Parathyroid adenoma (tissue), 2 donors: ENCODE measurements around the gene RDH11.
A peak's percentile ranks its signal among the peaks of the same experiment; 100 is the strongest.

Source experiments
- H2AFZ ChIP-seq: fragments of 300-600 bp; sonication (generic); one replicate; pipeline ENCODE4 v1.7.0; 2017; ENCODE audit warnings: antibody characterized with exemption, mild to moderate bottlenecking
- H3K27ac ChIP-seq: fragments of 300-600 bp; sonication (generic); one replicate; pipeline ENCODE4 v1.7.0; 2017
- H3K27me3 ChIP-seq: fragments of 300-600 bp; sonication (generic); one replicate; pipeline ENCODE4 v1.7.0; 2017; ENCODE audit warnings: low read length; ENCODE audit not compliant: control insufficient read depth, insufficient read depth
- H3K36me3 ChIP-seq: fragments of 300-600 bp; sonication (generic); one replicate; pipeline ENCODE4 v1.7.0; 2017; ENCODE audit warnings: low read length; ENCODE audit not compliant: control insufficient read depth, insufficient read depth
- H3K4me1 ChIP-seq: fragments of 300-600 bp; sonication (generic); one replicate; pipeline ENCODE4 v1.7.0; 2017; ENCODE audit warnings: control low read depth
- H3K4me2 ChIP-seq: fragments of 300-600 bp; sonication (generic); one replicate; pipeline ENCODE4 v1.7.0; 2017; ENCODE audit warnings: low read length
- H3K4me3 ChIP-seq: fragments of 300-600 bp; sonication (generic); one replicate; pipeline ENCODE4 v1.7.0; 2017; ENCODE audit warnings: low read depth, low read length
- H3K79me2 ChIP-seq: fragments of 300-600 bp; sonication (generic); one replicate; pipeline ENCODE4 v1.7.0; 2017; ENCODE audit warnings: control low read depth
- H3K9ac ChIP-seq: fragments of 300-600 bp; sonication (generic); one replicate; pipeline ENCODE4 v1.7.0; 2017; ENCODE audit warnings: mild to moderate bottlenecking
- H3K9me3 ChIP-seq: fragments of 300-600 bp; sonication (generic); one replicate; pipeline ENCODE4 v1.7.0; 2017; ENCODE audit warnings: low read length; ENCODE audit not compliant: control insufficient read depth
- CTCF ChIP-seq: fragments of 300-600 bp; sonication (generic); IDR thresholded peaks from one replicate; pipeline ENCODE4 v1.7.0; 2017; ENCODE audit warnings: antibody characterized with exemption, mild to moderate bottlenecking
- donor health status: primary hyperparathyroidism.

Gene RDH11

GRCh38 chr14:67673451-67673850 lies 22.1 kb downstream of the RDH11 start:
- Histone ChIP-seq H3K9ac (no peak overlapping the region), H3K27me3 (no peaks in the 10 kb centered on the region), H3K4me3 (peak overlapping the region; percentile 99)

GRCh38 chr14:67668559-67668958 lies 27.0 kb downstream of the RDH11 start:
- no peak overlapping the region for H3K27ac ChIP-seq
- no peak overlapping the region for H3K4me3 ChIP-seq
- TF ChIP-seq CTCF, result no peak
- H3K9ac ChIP-seq, result no peak overlapping the region
- H3K27me3 ChIP-seq, result no peaks in the 10 kb centered on the region
- no peak overlapping the region for H3K4me2 ChIP-seq
- H3K79me2 ChIP-seq, result peaks cover 77% of the 10 kb centered on the region
- no peaks in the 10 kb centered on the region for H3K36me3 ChIP-seq
- H2AFZ ChIP-seq, result no peak overlapping the region
- peaks cover 26% of the 10 kb centered on the region for H3K4me1 ChIP-seq
- no peaks in the 10 kb centered on the region for H3K9me3 ChIP-seq

More at GRCh38 chr14:67673451-67673850, 22.1 kb downstream of the RDH11 start:
- Histone ChIP-seq H3K79me2 (peaks cover 42% of the 10 kb centered on the region), H3K27ac (peak overlapping the region; percentile 98), H2AFZ (no peak overlapping the region), H3K9me3 (no peaks in the 10 kb centered on the region), H3K36me3 (no peaks in the 10 kb centered on the region), H3K4me1 (peaks cover 14% of the 10 kb centered on the region), H3K4me2 (peak overlapping the region; percentile 100)
- no peak for TF ChIP-seq CTCF

- H3K36me3 ChIP-seq, result no peaks in the 10 kb centered on the region
- no peaks in the 10 kb centered on the region for H3K27me3 ChIP-seq
- peaks cover 66% of the 10 kb centered on the region for H3K79me2 ChIP-seq
- H3K27ac ChIP-seq, result no peak overlapping the region
- peaks cover 16% of the 10 kb centered on the region for H3K4me1 ChIP-seq
- H3K4me2 ChIP-seq, result no peak overlapping the region
- H3K9me3 ChIP-seq, result no peaks in the 10 kb centered on the region
- H3K9ac ChIP-seq, result no peak overlapping the region
- TF ChIP-seq CTCF, result peak; percentile 73
- no peak overlapping the region for H3K4me3 ChIP-seq
- H2AFZ ChIP-seq, result no peak overlapping the region
Measured at GRCh38 chr14:67666750-67667449, 28.7 kb downstream of the RDH11 start.

GRCh38 chr14:67665868-67666267 lies 29.7 kb downstream of the RDH11 start:
- no peaks in the 10 kb centered on the region for H3K9me3 ChIP-seq
- no peak for TF ChIP-seq CTCF
- H3K4me2 ChIP-seq, result no peak overlapping the region
- H3K4me1 ChIP-seq, result peaks cover 11% of the 10 kb centered on the region
- no peak overlapping the region for H3K9ac ChIP-seq
- no peaks in the 10 kb centered on the region for H3K27me3 ChIP-seq
- H3K27ac ChIP-seq, result no peak overlapping the region
- H3K4me3 ChIP-seq, result no peak overlapping the region
- no peak overlapping the region for H2AFZ ChIP-seq
- H3K79me2 ChIP-seq, result peaks cover 61% of the 10 kb centered on the region
- H3K36me3 ChIP-seq, result no peaks in the 10 kb centered on the region

GRCh38 chr14:67663633-67664032 lies 31.9 kb downstream of the RDH11 start:
- H3K36me3 ChIP-seq, result no peaks in the 10 kb centered on the region
- no peaks in the 10 kb centered on the region for H3K27me3 ChIP-seq
- no peak overlapping the region for H3K4me2 ChIP-seq
- no peak for TF ChIP-seq CTCF
- no peak overlapping the region for H2AFZ ChIP-seq
- no peak overlapping the region for H3K4me3 ChIP-seq
- H3K27ac ChIP-seq, result no peak overlapping the region
- H3K9me3 ChIP-seq, result no peaks in the 10 kb centered on the region
- no peak overlapping the region for H3K9ac ChIP-seq
- peaks cover 11% of the 10 kb centered on the region for H3K4me1 ChIP-seq
- peaks cover 52% of the 10 kb centered on the region for H3K79me2 ChIP-seq
